Panc1 (cell line): ENCODE measurements around the gene BCO1.

Experiments used
- CTCF ChIP-seq: fragments of 450-650 bp; IDR thresholded peaks from 2 replicates; pipeline ENCODE4 v1.5.1; 2017; ENCODE audit warnings: mild to moderate bottlenecking
- POLR2AphosphoS5 ChIP-seq: IDR thresholded peaks from 2 replicates; pipeline ENCODE4 v1.6.1; 2012; ENCODE audit warnings: mild to moderate bottlenecking, low read depth, low read length, moderate library complexity
- REST ChIP-seq, 2 experiments: IDR thresholded peaks; 2 replicates each; pipeline ENCODE4 v1.6.1; 2011 to 2012; ENCODE audit warnings: low read depth in 2 of 2, control low read depth in 1 of 2, low read length in 1 of 2, mild to moderate bottlenecking in 1 of 2, moderate library complexity in 1 of 2; ENCODE audit not compliant: insufficient read depth in 1 of 2
- SIN3A ChIP-seq: IDR thresholded peaks from 2 replicates; pipeline ENCODE4 v1.6.1; 2012; ENCODE audit warnings: low read depth, mild to moderate bottlenecking, low read length, moderate library complexity, borderline replicate concordance; ENCODE audit not compliant: insufficient read depth
- TCF7L2 ChIP-seq: IDR thresholded peaks from 2 replicates; pipeline ENCODE4 v1.6.1; 2011; ENCODE audit warnings: mild to moderate bottlenecking, low read depth, low read length, inconsistent platforms

DNA sequence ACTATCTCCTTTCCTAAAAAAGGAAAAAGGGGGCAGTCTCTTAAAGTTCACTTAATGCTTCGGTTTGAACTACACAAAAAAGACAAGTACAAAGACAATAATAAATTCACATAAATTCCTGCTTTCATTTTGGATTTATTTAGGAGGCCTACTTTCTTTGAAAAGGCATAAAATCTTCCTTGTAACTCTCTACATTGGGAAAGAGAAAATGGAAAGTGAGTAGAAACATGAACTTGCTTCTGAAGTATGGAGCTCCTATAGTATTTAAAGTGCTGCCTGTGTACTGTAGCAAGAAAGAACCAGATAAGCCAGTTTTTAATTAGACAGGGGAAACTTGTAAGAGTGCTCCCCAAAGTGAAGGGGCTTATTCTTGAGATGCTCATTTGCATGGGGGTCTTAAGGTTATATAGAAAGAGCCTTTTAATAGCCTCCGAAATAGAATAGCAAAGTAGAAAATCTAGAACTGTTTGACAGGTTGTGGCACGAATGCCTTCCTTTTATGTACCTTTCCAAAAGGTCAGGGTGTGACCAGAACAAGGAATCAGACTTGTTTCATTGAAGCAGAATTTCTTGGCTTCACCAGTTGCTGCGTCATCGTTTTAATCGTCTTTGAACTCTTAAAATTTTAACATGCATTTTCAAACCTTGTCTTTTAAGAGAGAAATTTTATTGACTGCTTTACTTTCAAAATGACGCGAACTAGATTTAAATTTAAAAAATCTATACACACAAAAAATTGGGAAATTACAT, 89.1 kb downstream of the BCO1 start:
- no peak for TF ChIP-seq CTCF
- no peak for TF ChIP-seq TCF7L2
- TF ChIP-seq POLR2AphosphoS5, result no peak
- TF ChIP-seq REST (IDR thresholded peaks at IDR 0.05; ENCODE audit: insufficient read depth in 1 of 2, low read depth in 2 of 2, low read length in 1 of 2), result no peak
- TF ChIP-seq SIN3A, result no peak
